GM12878 (cell line): ENCODE results near the gene NPB. TPM values are rescaled to one million over a fixed set of nuclear protein-coding genes. Genes with fewer than 3 reads are reported as not detected.

Experiments
- BACH1 ChIP-seq: fragments of 450-650 bp; IDR thresholded peaks from 2 replicates; pipeline ENCODE4 v1.6.1; 2017; ENCODE audit warnings: mild to moderate bottlenecking, borderline replicate concordance
- BCL11A ChIP-seq: IDR thresholded peaks from 2 replicates; pipeline ENCODE4 v1.6.1; 2011; ENCODE audit warnings: low read depth, low read length
- CEBPB ChIP-seq, 2 experiments: fragments of 150-350 bp in 1 of 2; IDR thresholded peaks; 2 replicates each; pipeline ENCODE4 v1.6.1; 2012 to 2014; ENCODE audit warnings: low read depth in 2 of 2, low read length in 2 of 2, borderline replicate concordance in 1 of 2, inconsistent platforms in 1 of 2
- CREB1 ChIP-seq: IDR thresholded peaks from 2 replicates; pipeline ENCODE4 v1.6.1; 2012; ENCODE audit warnings: low read depth, mild to moderate bottlenecking, inconsistent platforms
- E2F8 ChIP-seq: fragments of 450-650 bp; IDR thresholded peaks from 2 replicates; pipeline ENCODE4 v1.6.1; 2018; ENCODE audit warnings: mild to moderate bottlenecking, low read depth, moderate library complexity; ENCODE audit not compliant: partially characterized antibody
- EED ChIP-seq: sonication (generic); IDR thresholded peaks from 2 replicates; pipeline ENCODE4 v1.6.1; 2016; ENCODE audit warnings: antibody characterized with exemption, low read depth
- IKZF2 ChIP-seq, 2 experiments: fragments of 450-650 bp; IDR thresholded peaks; 2 replicates each; pipeline ENCODE4 v1.6.1; 2017; ENCODE audit warnings: mild to moderate bottlenecking in 2 of 2, moderate library complexity in 2 of 2
- IRF5 ChIP-seq: fragments of 450-650 bp; IDR thresholded peaks from 2 replicates; pipeline ENCODE4 v1.6.1; 2017; ENCODE audit warnings: borderline replicate concordance
- KLF5 ChIP-seq: fragments of 450-650 bp; IDR thresholded peaks from 2 replicates; pipeline ENCODE4 v1.6.1; 2014; ENCODE audit warnings: mild to moderate bottlenecking; ENCODE audit not compliant: partially characterized antibody
- MXI1 ChIP-seq: fragments of 150-350 bp; IDR thresholded peaks from 2 replicates; pipeline ENCODE4 v1.6.1; 2011; ENCODE audit warnings: low read depth, mild to moderate bottlenecking, inconsistent platforms, low read length, improper control_type of control experiment
- MYB ChIP-seq: fragments of 150-350 bp; IDR thresholded peaks from 2 replicates; pipeline ENCODE4 v1.6.1; 2014; ENCODE audit warnings: mild to moderate bottlenecking, low read depth, low read length, borderline replicate concordance
- NR2C1 ChIP-seq: fragments of 450-650 bp; IDR thresholded peaks from 2 replicates; pipeline ENCODE4 v1.6.1; 2017; ENCODE audit warnings: antibody characterized with exemption, mild to moderate bottlenecking, moderate library complexity
- PKNOX1 ChIP-seq: fragments of 450-650 bp; IDR thresholded peaks from 2 replicates; pipeline ENCODE4 v1.6.1; 2016; ENCODE audit warnings: mild to moderate bottlenecking
- POLR2A ChIP-seq: IDR thresholded peaks from 2 replicates; pipeline ENCODE4 v1.6.1; 2011; ENCODE audit warnings: low read depth, mild to moderate bottlenecking, low read length
- RAD51 ChIP-seq: fragments of 450-650 bp; IDR thresholded peaks from 2 replicates; pipeline ENCODE4 v1.6.1; 2016; ENCODE audit warnings: moderate library complexity, mild to moderate bottlenecking, inconsistent platforms
- RFX5 ChIP-seq: IDR thresholded peaks from 2 replicates; pipeline ENCODE4 v1.6.1; 2011; ENCODE audit warnings: low read depth, low read length, improper control_type of control experiment
- SP1 ChIP-seq: IDR thresholded peaks from one replicate; pipeline ENCODE4 v1.6.1; 2011; ENCODE audit warnings: low read depth, low read length
- SREBF2 ChIP-seq: IDR thresholded peaks from 2 replicates; pipeline ENCODE4 v1.6.1; 2012; ENCODE audit warnings: mild to moderate bottlenecking, low read length
- SUPT20H ChIP-seq: IDR thresholded peaks from 2 replicates; pipeline ENCODE4 v1.6.1; 2011; ENCODE audit warnings: low read depth, mild to moderate bottlenecking, low read length, moderate library complexity, borderline replicate concordance; ENCODE audit not compliant: control insufficient read depth
- SUZ12 ChIP-seq: fragments of 200-600 bp; sonication (generic); IDR thresholded peaks from one replicate; pipeline ENCODE4 v1.6.1; 2018; ENCODE audit warnings: antibody characterized with exemption, mild to moderate bottlenecking; ENCODE audit not compliant: unreplicated experiment
- TCF7 ChIP-seq: IDR thresholded peaks from 2 replicates; pipeline ENCODE4 v1.6.1; 2014; ENCODE audit warnings: antibody characterized with exemption, borderline replicate concordance
- YY1 ChIP-seq: IDR thresholded peaks from 2 replicates; pipeline ENCODE4 v1.6.1; 2011; ENCODE audit warnings: low read depth, mild to moderate bottlenecking, low read length
- ZBED1 ChIP-seq: IDR thresholded peaks from 2 replicates; pipeline ENCODE4 v1.6.1; 2016; ENCODE audit warnings: borderline replicate concordance
- ZBTB4 ChIP-seq: fragments of 450-650 bp; formaldehyde crosslinking; IDR thresholded peaks from 2 replicates; pipeline ENCODE4 v1.4.0; 2022; ENCODE audit warnings: mild to moderate bottlenecking, moderate library complexity
- polyA plus RNA-seq, 11 experiments: library from polyadenylated mRNA; depleted of rRNA in 4 of 11; unstranded in 6 of 11; stranded (reverse) in 5 of 11; fragments of >200 nt; fragmentation: Nextera tagmentation in 4 of 11; fragmentation: Illumina TruSeq in 1 of 11; extraction: Ambion mirVana in 4 of 11; extraction: Trizol in 1 of 11; gene quantifications; 1 replicate in 1 of 11; 2 replicates in 10 of 11; pipeline versions ENCODE4 v1.2.1 to v1.2.3, GENCODE V29; 2011 to 2016; ENCODE audit warnings: inconsistent platforms in 2 of 11, missing spikeins in 2 of 11, low read depth in 1 of 11
- total RNA-seq, 4 experiments: library from RNA; depleted of rRNA in 3 of 4; stranded (reverse); fragments of >200 nt in 3 of 4; fragmentation: Illumina TruSeq in 1 of 4; extraction: Trizol in 1 of 4; gene quantifications; 2 replicates each; pipeline versions ENCODE4 v1.2.1 to v1.2.3, GENCODE V29; 2013 to 2021

Gene NPB
- total and polyA plus RNA-seq, 10 of the 15 experiments (the other 5 are each of a cell fraction or from before 2014, with no cell fraction given): 0.03 to 0.40 (median 0.15) TPM; not detected in 2

- TF ChIP-seq ZBED1 (no peak), POLR2A (peak; percentile 94), SUPT20H (no peak), PKNOX1 (no peak), IKZF2 (IDR thresholded peaks at IDR 0.05) (no peak), SUZ12 (no peak), E2F8 (no peak), SREBF2 (no peak), MXI1 (no peak; the same call in 1 of the 2 replicates), BACH1 (peak; percentile 91), YY1 (no peak), SP1 (no peak), IRF5 (no peak), NR2C1 (peak; percentile 93), BCL11A (no peak), MYB (no peak), RFX5 (no peak), CREB1 (no peak), CEBPB (IDR thresholded peaks at IDR 0.05; ENCODE audit: borderline replicate concordance in 1 of 2, low read depth in 2 of 2, low read length in 2 of 2) (no peak), RAD51 (no peak), ZBTB4 (no peak), KLF5 (peak; percentile 80), TCF7 (no peak), EED (no peak)
These were observed 41.9 kb upstream of the NPB start, which contains the start of gene P4HB (continued) for GRCh38 chr17:81859906-81860755.
